ENCODE measurements around the gene FCHO1. TPM values are rescaled to one million over a fixed set of nuclear protein-coding genes. Genes with fewer than 3 reads are reported as not detected.

FCHO1 gene
- total RNA-seq (2014; rRNA removed; shearing (Covaris generic)) = 22.4 and 42.3 TPM in 2 replicates
- polyA plus RNA-seq (2016; fragmentation: Nextera tagmentation; extraction: Ambion mirVana) = 14.9 and 18.5 TPM in 2 replicates
- long read RNA-seq, partial matches to known transcripts = 12 of 13 reads
- long read RNA-seq, other reads (novel, unspliced or antisense) = 1 of 13 reads

GRCh38 chr19:17751103-17751911, at the start of gene FCHO1:
Gene FCHO1 (plus strand): TSS chr19:17751477. CDS start chr19:17755165, 3,688 bp downstream.
- no peak for DNase-seq (ENCODE audit: low spot score)
- Histone ChIP-seq H2AFZ (no peak within 1 kb of the TSS), H3K27ac (ENCODE audit: low read depth) (no peak within 1 kb of the TSS), H3K9me2 (ENCODE audit: insufficient read depth) (no peaks in the 10 kb centered on the region), H3K4me2 (no peak within 1 kb of the TSS), H3K4me1 (ENCODE audit: insufficient read depth) (no peaks in the 10 kb centered on the region; the same call in 1 of the 2 replicates), H3F3A (replicated peaks; ENCODE audit: low read depth) (0 out of 2 replicates have a peak, but pooled peaks cover 2% of the 10 kb centered on the region), H4K20me1 (replicated peaks; ENCODE audit: insufficient read depth) (no peaks in the 10 kb centered on the region), H3K36me3 (ENCODE audit: insufficient read depth) (no peaks in the 10 kb centered on the region), H3K27me3 (ENCODE audit: insufficient read depth) (no peaks in the 10 kb centered on the region), H3K79me2 (replicated peaks; ENCODE audit: insufficient read depth) (no peaks in the 10 kb centered on the region), H3K4me3 (no peak within 1 kb of the TSS)
- H3K4me1 Mint-ChIP-seq = peaks cover 19% of the 10 kb centered on the region
- no peak within 1 kb of the TSS; the same call in 1 of the 2 replicates for H3K27ac Mint-ChIP-seq
- H3K9me3 Mint-ChIP-seq = no peaks in the 10 kb centered on the region
- no peak within 1 kb of the TSS for H3K4me3 Mint-ChIP-seq
- ATAC-seq = no peak
- H3K27me3 Mint-ChIP-seq (ENCODE audit: insufficient read depth, low read depth, poor library complexity) = peaks cover 14% of the 10 kb centered on the region
- TF ChIP-seq STAT1 (IDR thresholded peaks at IDR 0.05; ENCODE audit: unreplicated experiment) = no peak
- no peak for TF ChIP-seq POLR2AphosphoS5 (IDR thresholded peaks at IDR 0.05; ENCODE audit: low read depth)
- TF ChIP-seq ETS1 (IDR thresholded peaks at IDR 0.05) = no peak
- H3K36me3 Mint-ChIP-seq (ENCODE audit: low read depth) = peaks cover 2% of the 10 kb centered on the region; the same call in 1 of the 3 replicates

GRCh38 chr19:17703824-17704463, 47.3 kb upstream of the FCHO1 start:
- no peak overlapping the region for H3K4me3 ChIP-seq
- no peak overlapping the region for H2AFZ ChIP-seq
- no peaks in the 10 kb centered on the region for H3K4me1 Mint-ChIP-seq
- DNase-seq (ENCODE audit: low spot score) = peak; percentile 92
- H3K27me3 Mint-ChIP-seq (ENCODE audit: insufficient read depth, low read depth, poor library complexity) = peaks cover 8% of the 10 kb centered on the region
- H3K36me3 ChIP-seq (ENCODE audit: insufficient read depth) = no peaks in the 10 kb centered on the region
- no peaks in the 10 kb centered on the region; the same call in 2 of the 3 replicates for H3K36me3 Mint-ChIP-seq (ENCODE audit: low read depth)
- H3K9me3 Mint-ChIP-seq = no peaks in the 10 kb centered on the region; the same call in 2 of the 3 replicates
- peaks cover 6% of the 10 kb centered on the region for H3K4me1 ChIP-seq (ENCODE audit: insufficient read depth)
- H3K27ac ChIP-seq (ENCODE audit: low read depth) = no peak overlapping the region
- ATAC-seq = peak; percentile 85
- H4K20me1 ChIP-seq (replicated peaks; ENCODE audit: insufficient read depth) = no peaks in the 10 kb centered on the region
- no peak overlapping the region for H3K4me2 ChIP-seq
- no peak overlapping the region for H3K27ac Mint-ChIP-seq
- no peaks in the 10 kb centered on the region for H3K9me2 ChIP-seq (ENCODE audit: insufficient read depth)
- 0 out of 2 replicates have a peak, but pooled peaks cover 6% of the 10 kb centered on the region for H3F3A ChIP-seq (replicated peaks; ENCODE audit: low read depth)
- TF ChIP-seq EZH2phosphoT487 (IDR thresholded peaks at IDR 0.05; ENCODE audit: unreplicated experiment) (no peak), CTCF (conservative IDR thresholded peaks at IDR 0.05; ENCODE audit: low read depth in 2 of 2) (peak; percentile 85 to 96)
- no peaks in the 10 kb centered on the region for H3K27me3 ChIP-seq (ENCODE audit: insufficient read depth)
- no peaks in the 10 kb centered on the region for H3K79me2 ChIP-seq (replicated peaks; ENCODE audit: insufficient read depth)
- H3K4me3 Mint-ChIP-seq = no peak overlapping the region

Data from GM23338 (cell line).